Natural killer cell (primary cell): ENCODE measurements around the gene LHPP. TPM values are rescaled to one million over a fixed set of nuclear protein-coding genes. Genes with fewer than 3 reads are reported as not detected.

ENCODE experiments used
- ATAC-seq, 3 donors: fragments of 150-1000 bp in 2 of 3; fragments of 200-7000 bp in 1 of 3; cut with Tn5 transposase; 1 replicate in 1 of 3; 2 replicates in 2 of 3; pipeline ENCODE4 v1.10.0; 2021; ENCODE audit warnings: mild to moderate bottlenecking in 2 of 3, moderate library complexity in 2 of 3
- DNase-seq, 2 donors: peaks; one replicate each; pipeline versions ENCODE4 v3.0.0 to v3.0.0-alpha.2; 2013 to 2021; ENCODE audit warnings: mixed read lengths in 1 of 2
- H3K27ac ChIP-seq: one replicate; pipeline ENCODE4 v1.5.1; 2013; ENCODE audit warnings: mild to moderate bottlenecking, low read length
- H3K27me3 ChIP-seq: one replicate; pipeline ENCODE4 v1.6.1; 2013; ENCODE audit warnings: low read length; ENCODE audit not compliant: control insufficient read depth, insufficient read depth
- H3K36me3 ChIP-seq: one replicate; pipeline ENCODE4 v1.6.1; 2013; ENCODE audit warnings: low read length; ENCODE audit not compliant: control insufficient read depth, insufficient read depth
- H3K4me1 ChIP-seq: one replicate; pipeline ENCODE4 v1.6.1; 2013; ENCODE audit warnings: low read length; ENCODE audit not compliant: control insufficient read depth, insufficient read depth
- H3K4me3 ChIP-seq: one replicate; pipeline ENCODE4 v1.5.1; 2013; ENCODE audit warnings: low read length
- H3K9me3 ChIP-seq: one replicate; pipeline ENCODE4 v1.6.1; 2013; ENCODE audit warnings: low read length; ENCODE audit not compliant: control insufficient read depth, insufficient read depth
- H3K27ac Mint-ChIP-seq, 2 donors: one replicate each; pipeline ENCODE4 v1.8.0; 2022; ENCODE audit warnings: mild to moderate bottlenecking in 2 of 2, mixed read lengths in 2 of 2, moderate library complexity in 1 of 2
- H3K27me3 Mint-ChIP-seq, 2 donors: one replicate each; pipeline ENCODE4 v1.8.0; 2022; ENCODE audit warnings: low read depth in 2 of 2, mixed read lengths in 2 of 2
- H3K36me3 Mint-ChIP-seq: one replicate; pipeline ENCODE4 v1.8.0; 2022; ENCODE audit warnings: mixed read lengths
- H3K4me1 Mint-ChIP-seq, 2 donors: one replicate each; pipeline ENCODE4 v1.8.0; 2022; ENCODE audit warnings: mixed read lengths in 2 of 2
- H3K4me3 Mint-ChIP-seq: one replicate; pipeline ENCODE4 v1.8.0; 2022; ENCODE audit warnings: mild to moderate bottlenecking, moderate library complexity, mixed read lengths
- H3K9me3 Mint-ChIP-seq, 2 donors: one replicate each; pipeline ENCODE4 v1.8.0; 2022; ENCODE audit warnings: mixed read lengths in 2 of 2
- CTCF ChIP-seq: fragments of 200-600 bp; IDR thresholded peaks from one replicate; pipeline ENCODE4 v1.8.0; 2022; ENCODE audit warnings: antibody characterized with exemption
- WGBS: methylation state at CpG from one replicate; pipeline ENCODE4 v1.1.7; 2013; ENCODE audit warnings: missing lambda C conversion rate; ENCODE audit not compliant: insufficient coverage; 5-methylcytosine and 5-hydroxymethylcytosine counted together
- intact Hi-C: fragments of 100-400 bp; cut with micrococcal nuclease; formaldehyde crosslinking; loops from one replicate; pipeline ENCODE4 v1.14.2; 2022
- total RNA-seq, 4 donors: library from RNA; stranded (reverse); fragments of 120-200 nt in 1 of 4; gene quantifications; one replicate each; pipeline versions ENCODE4 v1.2.3 to v1.2.4, GENCODE V29; 2013 to 2022

Gene LHPP
- total RNA-seq, 3 donors from 2014 or later (not counting 1 experiment from before 2014, with no cell fraction given): 12.3 to 19.3 (median 14.8) TPM

DNA sequence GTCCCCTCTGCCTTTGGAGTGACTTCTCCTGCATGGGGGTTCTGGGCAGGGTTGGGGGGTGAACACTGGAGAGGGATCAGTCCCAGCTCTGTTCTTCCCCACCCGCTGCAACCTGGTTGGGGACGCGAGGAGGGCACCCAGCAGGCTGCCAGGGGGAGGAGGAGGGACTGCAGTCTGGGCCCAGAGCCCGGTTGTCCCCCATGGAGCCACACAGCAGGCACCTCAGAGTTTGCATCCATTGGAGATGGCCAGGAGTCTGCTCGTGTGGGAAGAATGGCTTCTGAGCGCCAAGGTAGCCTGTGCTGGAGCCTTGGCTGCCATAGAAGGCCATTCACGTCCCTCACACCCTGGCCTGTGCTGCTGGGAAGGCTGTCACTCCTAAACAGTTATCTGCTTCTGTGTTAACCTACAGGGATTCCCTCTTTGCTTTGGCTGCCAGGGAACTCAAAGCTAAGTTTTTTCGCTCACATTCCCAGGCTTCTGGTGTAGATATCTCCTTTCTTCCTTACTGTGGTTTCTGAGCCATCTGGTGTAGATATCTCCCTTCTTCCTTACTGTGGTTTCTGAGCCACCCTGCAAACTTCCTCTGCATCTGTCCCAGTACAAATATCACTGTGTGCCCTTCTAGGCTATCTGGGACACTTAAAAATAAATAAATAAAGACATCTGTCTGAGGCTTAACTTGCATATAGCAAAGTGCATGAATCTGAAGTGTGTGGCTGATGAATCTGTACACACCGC, 133.7 kb downstream of the LHPP start:
- TF ChIP-seq CTCF: no peak
- 92% methylated on average over 9 of the region's 9 CpGs for WGBS
- intact Hi-C loops: no loop called here
- peaks cover 13% of the 10 kb centered on the region for H3K4me1 ChIP-seq
- no peak overlapping the region for H3K27ac ChIP-seq
- ATAC-seq: no peak
- Mint-ChIP-seq H3K4me3 (no peak overlapping the region), H3K36me3 (no peaks in the 10 kb centered on the region), H3K27me3 (no peaks in the 10 kb centered on the region), H3K4me1 (peaks cover 0 to 22% of the 10 kb centered on the region in 2 donors), H3K9me3 (no peaks in the 10 kb centered on the region), H3K27ac (no peak overlapping the region)
- no peaks in the 10 kb centered on the region for H3K36me3 ChIP-seq
- H3K4me3 ChIP-seq: no peak overlapping the region
- DNase-seq: no peak
- H3K9me3 ChIP-seq: no peaks in the 10 kb centered on the region
- H3K27me3 ChIP-seq: no peaks in the 10 kb centered on the region

GRCh38 chr10:124596116-124596785, 134.6 kb downstream of the LHPP start:
- H3K27me3 Mint-ChIP-seq: no peaks in the 10 kb centered on the region
- Histone ChIP-seq H3K27ac (no peak overlapping the region), H3K4me1 (peaks cover 22% of the 10 kb centered on the region), H3K27me3 (no peaks in the 10 kb centered on the region), H3K36me3 (no peaks in the 10 kb centered on the region), H3K9me3 (no peaks in the 10 kb centered on the region), H3K4me3 (no peak overlapping the region)
- 87% methylated on average over 18 of the region's 18 CpGs for whole genome bisulfite sequencing
- H3K27ac Mint-ChIP-seq: no peak overlapping the region
- H3K4me3 Mint-ChIP-seq: no peak overlapping the region
- DNase-seq (no peak), ATAC-seq (no peak)
- TF ChIP-seq CTCF: no peak
- no peaks in the 10 kb centered on the region for H3K36me3 Mint-ChIP-seq
- intact Hi-C loops: no loop called here
- H3K9me3 Mint-ChIP-seq: no peaks in the 10 kb centered on the region
- H3K4me1 Mint-ChIP-seq: peaks cover 0 to 30% of the 10 kb centered on the region in 2 donors

- H3K9me3 ChIP-seq: no peaks in the 10 kb centered on the region
- no peak for TF ChIP-seq CTCF
- no peaks in the 10 kb centered on the region for H3K27me3 ChIP-seq
- Mint-ChIP-seq H3K27me3 (no peaks in the 10 kb centered on the region), H3K36me3 (no peaks in the 10 kb centered on the region), H3K4me1 (peaks cover 0 to 38% of the 10 kb centered on the region in 2 donors), H3K9me3 (no peaks in the 10 kb centered on the region), H3K27ac (no peak overlapping the region), H3K4me3 (no peak overlapping the region)
- H3K27ac ChIP-seq: no peak overlapping the region
- H3K4me3 ChIP-seq: no peak overlapping the region
- 76% methylated on average over 21 of the region's 21 CpGs for WGBS
- DNase-seq: no peak
- no peaks in the 10 kb centered on the region for H3K36me3 ChIP-seq
- peaks cover 32% of the 10 kb centered on the region for H3K4me1 ChIP-seq
- intact Hi-C loops: no loop called here
- ATAC-seq: no peak
These were observed 135.6 kb downstream of the LHPP start for GRCh38 chr10:124596962-124597845.
